ENCODE measurements around the gene GALNT18. TPM values are rescaled to one million over a fixed set of nuclear protein-coding genes. Genes with fewer than 3 reads are reported as not detected.

The GALNT18 gene
- total and polyA plus RNA-seq, 2 experiments from 2014 or later, result 4.3 to 10.8 TPM

DNA sequence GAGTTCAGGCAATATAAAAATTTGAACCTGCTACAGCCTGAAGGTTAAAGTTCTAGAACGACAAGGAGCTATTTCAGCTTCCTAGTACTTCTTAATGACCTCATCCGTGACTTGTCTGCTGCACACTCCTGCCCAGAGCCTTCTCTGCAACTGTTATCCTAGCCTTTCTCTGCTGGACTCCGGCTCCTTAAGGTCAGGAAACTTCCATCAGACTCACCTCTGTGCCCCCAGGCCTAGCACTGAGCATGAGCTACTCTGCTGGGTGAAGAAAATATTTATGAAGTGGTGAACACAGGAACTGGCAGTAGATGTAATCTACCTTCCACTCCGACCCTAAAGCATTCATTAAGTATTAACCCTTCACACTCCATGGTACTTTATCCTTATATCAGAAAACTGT is 287.2 kb downstream of the GALNT18 start:
- Mint-ChIP-seq H3K27me3 (ENCODE audit: insufficient read depth, low read depth, poor library complexity) (peaks cover 4% of the 10 kb centered on the region), H3K9me3 (no peaks in the 10 kb centered on the region), H3K4me3 (no peak overlapping the region), H3K36me3 (ENCODE audit: low read depth) (no peaks in the 10 kb centered on the region), H3K4me1 (peaks cover 12% of the 10 kb centered on the region), H3K27ac (no peak overlapping the region)
- Histone ChIP-seq H4K20me1 (replicated peaks; ENCODE audit: insufficient read depth) (no peaks in the 10 kb centered on the region), H3K4me1 (ENCODE audit: insufficient read depth) (no peaks in the 10 kb centered on the region), H3K27ac (ENCODE audit: low read depth) (no peak overlapping the region), H3K79me2 (replicated peaks; ENCODE audit: insufficient read depth) (no peaks in the 10 kb centered on the region), H3K4me3 (no peak overlapping the region), H3K4me2 (no peak overlapping the region), H3F3A (replicated peaks; ENCODE audit: low read depth) (no peaks in the 10 kb centered on the region), H3K36me3 (ENCODE audit: insufficient read depth) (no peaks in the 10 kb centered on the region), H2AFZ (no peak overlapping the region), H3K9me2 (ENCODE audit: insufficient read depth) (no peaks in the 10 kb centered on the region), H3K27me3 (ENCODE audit: insufficient read depth) (no peaks in the 10 kb centered on the region)
- no peak for TF ChIP-seq EZH2 (IDR thresholded peaks at IDR 0.05; ENCODE audit: low read depth, unreplicated experiment)
- no peak for DNase-seq (ENCODE audit: low spot score)
- no peak for ATAC-seq

DNA sequence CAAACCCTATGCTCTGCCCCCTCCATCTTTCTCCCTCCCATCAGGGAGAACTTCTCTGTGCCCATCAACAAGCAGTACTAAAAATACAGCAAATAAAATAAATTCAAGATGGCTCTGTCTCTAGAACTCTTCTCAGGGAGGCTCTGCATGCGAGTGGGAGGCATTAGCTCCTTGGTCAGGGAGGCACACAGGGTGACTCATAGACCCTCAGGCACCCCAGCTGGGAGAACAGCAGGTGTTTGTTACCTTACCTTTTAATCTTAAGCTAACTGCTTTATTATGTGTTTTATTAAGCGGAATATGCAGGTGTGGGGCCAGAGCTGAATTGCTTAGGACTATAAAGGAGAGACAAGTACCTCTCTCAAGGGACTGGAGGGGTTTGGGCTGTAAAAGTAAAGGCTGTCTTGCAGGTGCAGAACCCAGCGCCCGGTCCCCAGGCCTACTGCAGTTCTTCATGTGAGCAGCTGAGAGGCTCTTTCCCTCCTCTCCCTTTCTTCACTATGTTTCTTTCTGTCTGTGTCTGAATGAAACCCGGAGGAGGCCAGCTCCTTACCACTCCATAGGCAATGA is 289.6 kb downstream of the GALNT18 start:
- no peak overlapping the region for H3K27ac ChIP-seq (ENCODE audit: low read depth)
- Mint-ChIP-seq H3K36me3 (ENCODE audit: low read depth) (no peaks in the 10 kb centered on the region), H3K27me3 (ENCODE audit: insufficient read depth, low read depth, poor library complexity) (peaks cover 4% of the 10 kb centered on the region), H3K4me3 (no peak overlapping the region), H3K9me3 (no peaks in the 10 kb centered on the region), H3K27ac (no peak overlapping the region), H3K4me1 (peaks cover 12% of the 10 kb centered on the region)
- no peak overlapping the region for H3K4me3 ChIP-seq
- no peaks in the 10 kb centered on the region for H4K20me1 ChIP-seq (replicated peaks; ENCODE audit: insufficient read depth)
- no peak overlapping the region for H2AFZ ChIP-seq
- no peaks in the 10 kb centered on the region for H3K27me3 ChIP-seq (ENCODE audit: insufficient read depth)
- DNase-seq (ENCODE audit: low spot score), result peak; percentile 1
- no peaks in the 10 kb centered on the region for H3K79me2 ChIP-seq (replicated peaks; ENCODE audit: insufficient read depth)
- no peaks in the 10 kb centered on the region for H3K36me3 ChIP-seq (ENCODE audit: insufficient read depth)
- H3K9me2 ChIP-seq (ENCODE audit: insufficient read depth), result no peaks in the 10 kb centered on the region
- no peaks in the 10 kb centered on the region for H3K4me1 ChIP-seq (ENCODE audit: insufficient read depth)
- no peaks in the 10 kb centered on the region for H3F3A ChIP-seq (replicated peaks; ENCODE audit: low read depth)
- no peak overlapping the region for H3K4me2 ChIP-seq
- peak; percentile 53; the same call in 2 of the 3 replicates for ATAC-seq
- TF ChIP-seq, protein P1, sequence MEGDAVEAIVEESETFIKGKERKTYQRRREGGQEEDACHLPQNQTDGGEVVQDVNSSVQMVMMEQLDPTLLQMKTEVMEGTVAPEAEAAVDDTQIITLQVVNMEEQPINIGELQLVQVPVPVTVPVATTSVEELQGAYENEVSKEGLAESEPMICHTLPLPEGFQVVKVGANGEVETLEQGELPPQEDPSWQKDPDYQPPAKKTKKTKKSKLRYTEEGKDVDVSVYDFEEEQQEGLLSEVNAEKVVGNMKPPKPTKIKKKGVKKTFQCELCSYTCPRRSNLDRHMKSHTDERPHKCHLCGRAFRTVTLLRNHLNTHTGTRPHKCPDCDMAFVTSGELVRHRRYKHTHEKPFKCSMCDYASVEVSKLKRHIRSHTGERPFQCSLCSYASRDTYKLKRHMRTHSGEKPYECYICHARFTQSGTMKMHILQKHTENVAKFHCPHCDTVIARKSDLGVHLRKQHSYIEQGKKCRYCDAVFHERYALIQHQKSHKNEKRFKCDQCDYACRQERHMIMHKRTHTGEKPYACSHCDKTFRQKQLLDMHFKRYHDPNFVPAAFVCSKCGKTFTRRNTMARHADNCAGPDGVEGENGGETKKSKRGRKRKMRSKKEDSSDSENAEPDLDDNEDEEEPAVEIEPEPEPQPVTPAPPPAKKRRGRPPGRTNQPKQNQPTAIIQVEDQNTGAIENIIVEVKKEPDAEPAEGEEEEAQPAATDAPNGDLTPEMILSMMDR (conservative IDR thresholded peaks at IDR 0.05; ENCODE audit: low read depth in 2 of 2), result no peak
- TF ChIP-seq ZNF114 (CRISPR knock-in tag; IDR thresholded peaks at IDR 0.05) (no peak), ZNF331 (CRISPR knock-in tag; IDR thresholded peaks at IDR 0.05; ENCODE audit: low read depth) (no peak), POLR2AphosphoS5 (IDR thresholded peaks at IDR 0.05; ENCODE audit: low read depth) (no peak), NANOG (IDR thresholded peaks at IDR 0.05; ENCODE audit: borderline replicate concordance) (no peak), JUNB (IDR thresholded peaks at IDR 0.05; ENCODE audit: unreplicated experiment) (no peak), EZH2 (IDR thresholded peaks at IDR 0.05; ENCODE audit: low read depth, unreplicated experiment) (no peak), EZH2phosphoT487 (IDR thresholded peaks at IDR 0.05; ENCODE audit: unreplicated experiment) (no peak), STAT1 (IDR thresholded peaks at IDR 0.05; ENCODE audit: unreplicated experiment) (no peak)
- TF ChIP-seq, protein P2, sequence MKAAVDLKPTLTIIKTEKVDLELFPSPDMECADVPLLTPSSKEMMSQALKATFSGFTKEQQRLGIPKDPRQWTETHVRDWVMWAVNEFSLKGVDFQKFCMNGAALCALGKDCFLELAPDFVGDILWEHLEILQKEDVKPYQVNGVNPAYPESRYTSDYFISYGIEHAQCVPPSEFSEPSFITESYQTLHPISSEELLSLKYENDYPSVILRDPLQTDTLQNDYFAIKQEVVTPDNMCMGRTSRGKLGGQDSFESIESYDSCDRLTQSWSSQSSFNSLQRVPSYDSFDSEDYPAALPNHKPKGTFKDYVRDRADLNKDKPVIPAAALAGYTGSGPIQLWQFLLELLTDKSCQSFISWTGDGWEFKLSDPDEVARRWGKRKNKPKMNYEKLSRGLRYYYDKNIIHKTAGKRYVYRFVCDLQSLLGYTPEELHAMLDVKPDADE (IDR thresholded peaks at IDR 0.05), result no peak
- TF ChIP-seq, protein P3, sequence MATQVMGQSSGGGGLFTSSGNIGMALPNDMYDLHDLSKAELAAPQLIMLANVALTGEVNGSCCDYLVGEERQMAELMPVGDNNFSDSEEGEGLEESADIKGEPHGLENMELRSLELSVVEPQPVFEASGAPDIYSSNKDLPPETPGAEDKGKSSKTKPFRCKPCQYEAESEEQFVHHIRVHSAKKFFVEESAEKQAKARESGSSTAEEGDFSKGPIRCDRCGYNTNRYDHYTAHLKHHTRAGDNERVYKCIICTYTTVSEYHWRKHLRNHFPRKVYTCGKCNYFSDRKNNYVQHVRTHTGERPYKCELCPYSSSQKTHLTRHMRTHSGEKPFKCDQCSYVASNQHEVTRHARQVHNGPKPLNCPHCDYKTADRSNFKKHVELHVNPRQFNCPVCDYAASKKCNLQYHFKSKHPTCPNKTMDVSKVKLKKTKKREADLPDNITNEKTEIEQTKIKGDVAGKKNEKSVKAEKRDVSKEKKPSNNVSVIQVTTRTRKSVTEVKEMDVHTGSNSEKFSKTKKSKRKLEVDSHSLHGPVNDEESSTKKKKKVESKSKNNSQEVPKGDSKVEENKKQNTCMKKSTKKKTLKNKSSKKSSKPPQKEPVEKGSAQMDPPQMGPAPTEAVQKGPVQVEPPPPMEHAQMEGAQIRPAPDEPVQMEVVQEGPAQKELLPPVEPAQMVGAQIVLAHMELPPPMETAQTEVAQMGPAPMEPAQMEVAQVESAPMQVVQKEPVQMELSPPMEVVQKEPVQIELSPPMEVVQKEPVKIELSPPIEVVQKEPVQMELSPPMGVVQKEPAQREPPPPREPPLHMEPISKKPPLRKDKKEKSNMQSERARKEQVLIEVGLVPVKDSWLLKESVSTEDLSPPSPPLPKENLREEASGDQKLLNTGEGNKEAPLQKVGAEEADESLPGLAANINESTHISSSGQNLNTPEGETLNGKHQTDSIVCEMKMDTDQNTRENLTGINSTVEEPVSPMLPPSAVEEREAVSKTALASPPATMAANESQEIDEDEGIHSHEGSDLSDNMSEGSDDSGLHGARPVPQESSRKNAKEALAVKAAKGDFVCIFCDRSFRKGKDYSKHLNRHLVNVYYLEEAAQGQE (IDR thresholded peaks at IDR 0.05; ENCODE audit: unreplicated experiment), result no peak
